GM03348 (cell line): ENCODE results near the gene COL6A6.

Source experiments
- DNase-seq: peaks from one replicate; pipeline ENCODE4 v3.0.0; 2012; ENCODE audit warnings: low spot score

COL6A6 gene, protein sequence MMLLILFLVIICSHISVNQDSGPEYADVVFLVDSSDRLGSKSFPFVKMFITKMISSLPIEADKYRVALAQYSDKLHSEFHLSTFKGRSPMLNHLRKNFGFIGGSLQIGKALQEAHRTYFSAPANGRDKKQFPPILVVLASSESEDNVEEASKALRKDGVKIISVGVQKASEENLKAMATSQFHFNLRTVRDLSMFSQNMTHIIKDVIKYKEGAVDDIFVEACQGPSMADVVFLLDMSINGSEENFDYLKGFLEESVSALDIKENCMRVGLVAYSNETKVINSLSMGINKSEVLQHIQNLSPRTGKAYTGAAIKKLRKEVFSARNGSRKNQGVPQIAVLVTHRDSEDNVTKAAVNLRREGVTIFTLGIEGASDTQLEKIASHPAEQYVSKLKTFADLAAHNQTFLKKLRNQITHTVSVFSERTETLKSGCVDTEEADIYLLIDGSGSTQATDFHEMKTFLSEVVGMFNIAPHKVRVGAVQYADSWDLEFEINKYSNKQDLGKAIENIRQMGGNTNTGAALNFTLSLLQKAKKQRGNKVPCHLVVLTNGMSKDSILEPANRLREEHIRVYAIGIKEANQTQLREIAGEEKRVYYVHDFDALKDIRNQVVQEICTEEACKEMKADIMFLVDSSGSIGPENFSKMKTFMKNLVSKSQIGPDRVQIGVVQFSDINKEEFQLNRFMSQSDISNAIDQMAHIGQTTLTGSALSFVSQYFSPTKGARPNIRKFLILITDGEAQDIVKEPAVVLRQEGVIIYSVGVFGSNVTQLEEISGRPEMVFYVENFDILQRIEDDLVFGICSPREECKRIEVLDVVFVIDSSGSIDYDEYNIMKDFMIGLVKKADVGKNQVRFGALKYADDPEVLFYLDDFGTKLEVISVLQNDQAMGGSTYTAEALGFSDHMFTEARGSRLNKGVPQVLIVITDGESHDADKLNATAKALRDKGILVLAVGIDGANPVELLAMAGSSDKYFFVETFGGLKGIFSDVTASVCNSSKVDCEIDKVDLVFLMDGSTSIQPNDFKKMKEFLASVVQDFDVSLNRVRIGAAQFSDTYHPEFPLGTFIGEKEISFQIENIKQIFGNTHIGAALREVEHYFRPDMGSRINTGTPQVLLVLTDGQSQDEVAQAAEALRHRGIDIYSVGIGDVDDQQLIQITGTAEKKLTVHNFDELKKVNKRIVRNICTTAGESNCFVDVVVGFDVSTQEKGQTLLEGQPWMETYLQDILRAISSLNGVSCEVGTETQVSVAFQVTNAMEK (N-terminal part only)

DNA sequence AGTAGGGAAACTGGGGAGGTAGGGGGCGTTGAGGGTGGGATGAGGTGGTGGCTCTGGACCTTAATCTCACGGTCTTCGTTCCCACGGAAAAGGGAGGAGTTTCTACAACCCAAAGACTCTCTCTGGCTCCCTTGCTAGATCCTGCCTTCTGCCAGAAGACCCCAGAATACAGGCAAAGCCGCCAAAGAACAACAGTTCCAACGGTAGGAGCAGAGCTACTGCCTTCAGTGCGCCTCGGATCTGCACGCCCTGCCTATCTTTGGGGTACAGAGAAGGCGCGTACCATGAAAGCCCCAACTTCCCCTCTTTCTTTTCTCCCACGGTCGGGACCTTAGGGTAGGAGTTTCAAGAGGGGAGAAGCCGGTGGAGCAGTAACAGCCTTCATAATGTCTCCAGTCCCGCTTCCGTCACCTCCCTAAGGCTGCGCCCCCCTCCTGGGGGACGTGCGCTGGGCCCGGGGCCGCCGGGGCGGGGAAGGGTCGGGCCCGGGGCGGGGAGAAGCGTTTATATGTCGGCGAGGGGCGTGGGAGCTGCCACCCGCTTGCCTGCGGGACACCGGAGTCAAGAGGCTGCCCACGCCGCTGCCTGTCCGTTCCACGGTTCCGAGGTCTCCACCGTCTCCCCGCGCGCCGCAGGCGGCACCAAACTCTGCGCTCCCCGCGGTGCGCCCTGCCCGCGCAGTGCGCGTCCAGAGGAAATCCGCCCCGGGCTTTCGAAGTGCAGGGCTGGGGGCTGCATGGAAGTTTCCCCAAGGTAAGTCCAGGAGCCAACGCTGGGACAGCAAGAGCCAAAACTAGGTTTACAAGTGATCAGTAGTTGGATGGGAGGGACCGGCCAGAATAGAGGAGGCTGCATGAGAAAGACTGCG is at the start of gene COL6A6:
COL6A6 (plus strand) TSS at position 533 of the 868 bp plus-strand sequence. CDS start 43,188 bp downstream, outside the sequence.
- peak; percentile 9 for DNase-seq

DNA sequence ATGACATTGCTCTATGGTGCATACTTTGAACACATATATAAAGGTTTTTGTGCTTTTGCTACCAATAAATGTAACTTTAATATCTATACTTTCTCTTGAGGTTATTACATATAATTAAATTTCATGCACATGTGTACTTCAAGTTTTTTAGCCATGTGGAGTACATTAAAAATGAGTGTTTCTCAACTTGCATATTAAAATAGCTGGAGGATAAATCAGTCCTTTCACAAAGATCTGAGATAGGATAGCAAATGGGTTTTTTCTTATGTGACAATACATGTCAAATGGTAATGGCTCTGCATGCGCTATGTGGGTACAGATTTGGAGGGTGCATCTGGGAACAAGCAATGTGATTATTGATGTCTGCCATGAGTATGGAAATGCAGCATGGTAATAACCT is 48.7 kb upstream of the COL6A6 start:
- no peak for DNase-seq

DNA sequence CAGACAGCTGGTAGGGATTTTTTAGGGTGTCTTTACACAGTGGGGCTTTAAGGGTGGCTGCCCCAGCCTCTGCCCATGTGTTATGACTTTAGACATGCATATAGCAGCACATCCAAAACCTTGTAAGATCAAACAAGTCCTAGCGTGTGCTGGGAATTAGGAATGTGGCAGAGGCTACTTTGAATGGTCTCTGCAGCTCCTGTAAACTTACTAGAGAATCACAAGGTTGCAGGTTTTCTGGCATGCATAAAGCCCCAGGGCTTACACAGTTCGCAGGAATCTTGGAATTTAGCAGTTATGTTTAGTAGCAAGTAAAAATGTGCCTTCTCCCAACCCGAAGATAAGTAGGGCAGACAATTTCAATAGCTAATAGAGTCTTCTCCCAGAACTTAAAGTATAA is 46.9 kb upstream of the COL6A6 start:
- no peak for DNase-seq

DNA sequence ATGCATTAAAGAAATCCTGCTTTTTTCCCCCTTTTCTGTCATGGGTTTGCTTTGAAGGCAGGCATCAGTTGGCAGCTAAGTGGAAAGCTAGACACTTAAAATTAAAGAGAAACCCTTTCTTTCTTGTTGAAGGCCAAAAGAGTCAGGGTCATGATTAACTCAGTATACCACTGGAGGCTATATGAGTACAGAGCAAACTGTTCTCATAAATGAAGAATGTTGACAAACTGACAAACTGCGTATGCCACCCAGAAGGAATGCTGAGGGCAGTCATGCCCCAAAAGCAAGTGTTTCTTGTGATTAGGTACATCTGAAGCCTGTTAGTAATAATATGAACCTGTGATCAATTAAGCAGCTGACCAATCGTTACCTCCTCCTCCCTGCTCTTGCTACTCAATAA is 43.6 kb upstream of the COL6A6 start:
- DNase-seq: no peak

DNA sequence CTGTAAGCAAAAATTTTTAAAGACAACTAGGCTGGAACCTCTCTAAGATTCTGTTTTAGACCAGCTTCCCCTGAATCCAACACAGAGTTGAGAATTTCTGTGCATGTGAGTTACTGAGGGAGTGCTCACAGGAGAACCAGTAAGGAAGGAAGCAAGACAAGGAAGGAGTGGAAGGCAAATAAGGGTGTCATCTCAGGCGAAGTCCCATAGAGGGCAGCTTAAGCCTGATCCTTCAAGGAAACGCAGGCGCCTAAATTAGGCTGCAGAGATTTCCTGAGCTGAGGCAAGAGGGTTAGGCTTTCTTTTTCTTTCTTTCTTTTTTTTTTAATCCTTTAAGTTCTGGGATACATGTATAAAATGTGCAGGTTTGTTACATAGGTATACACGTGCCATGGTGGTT is 36.2 kb upstream of the COL6A6 start:
- DNase-seq: peak; percentile 49

DNA sequence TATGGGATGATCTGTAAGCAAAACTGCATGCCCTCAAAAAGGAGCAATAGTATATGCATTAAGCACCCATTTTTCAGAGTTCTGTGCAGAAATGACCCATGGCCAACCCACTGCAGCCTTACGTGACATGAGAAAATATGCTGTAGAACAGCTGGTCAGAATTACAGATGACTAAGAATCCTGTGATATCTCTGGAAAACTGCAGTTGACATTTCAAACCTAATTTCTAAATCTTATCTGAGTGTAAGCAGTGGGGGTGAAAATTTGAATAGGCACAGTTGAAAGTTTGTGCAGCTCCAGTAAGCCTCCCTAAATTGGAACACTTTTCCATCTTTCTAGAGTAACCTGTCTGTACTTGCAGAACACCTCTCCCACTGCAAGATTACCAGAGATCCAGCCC is 28.7 kb upstream of the COL6A6 start:
- DNase-seq: peak; percentile 10

DNA sequence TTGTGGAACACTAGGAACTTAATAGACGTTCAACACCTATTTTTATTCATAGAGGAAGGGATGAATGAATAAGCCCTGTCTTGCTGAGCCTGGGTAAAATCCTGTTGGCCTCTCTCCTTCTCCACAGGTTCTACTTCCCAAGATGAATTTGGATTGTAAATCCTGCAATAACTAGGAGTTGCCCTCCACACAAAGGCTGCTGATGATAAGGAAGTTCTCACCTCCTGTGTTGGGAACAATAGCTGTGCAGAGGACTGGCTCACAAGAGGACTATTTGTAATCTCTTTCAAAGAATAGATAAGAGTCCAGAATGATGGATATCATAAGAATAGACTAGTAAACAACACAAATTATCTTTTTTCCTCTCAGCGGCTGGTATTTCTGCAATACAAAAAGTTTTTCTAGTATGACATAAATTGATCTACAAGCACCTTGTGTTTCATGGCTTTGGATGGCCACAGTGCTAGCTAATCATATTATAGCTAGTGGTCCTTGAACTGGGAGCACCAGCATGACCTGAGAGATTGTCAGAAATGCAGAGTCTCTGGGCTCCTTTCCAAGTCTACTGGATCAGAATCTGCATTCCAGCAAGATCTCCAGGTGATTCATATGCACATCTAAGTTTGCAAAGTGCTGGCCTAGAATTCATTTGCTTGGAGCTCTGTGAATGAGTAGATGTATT is 28.1 kb upstream of the COL6A6 start:
- DNase-seq: no peak

DNA sequence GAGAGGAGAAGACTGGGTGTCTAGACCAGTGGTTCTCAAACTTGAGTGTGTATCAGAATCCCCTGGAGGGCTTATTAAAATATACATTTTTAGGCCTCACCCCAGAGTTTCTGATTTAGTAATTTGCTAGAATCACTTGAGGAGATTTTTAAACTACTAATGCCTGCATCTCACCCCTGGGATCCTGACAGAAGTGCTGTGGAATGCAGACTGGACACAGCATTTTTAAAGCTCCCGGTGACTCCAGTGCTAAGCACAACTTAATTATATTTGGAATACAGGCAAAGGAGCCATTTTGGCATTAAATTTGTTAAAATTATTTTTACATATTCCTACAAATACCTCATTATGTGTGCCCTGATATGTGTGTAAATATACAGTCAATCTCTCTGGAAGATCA is 26.7 kb upstream of the COL6A6 start:
- DNase-seq: peak; percentile 35

DNA sequence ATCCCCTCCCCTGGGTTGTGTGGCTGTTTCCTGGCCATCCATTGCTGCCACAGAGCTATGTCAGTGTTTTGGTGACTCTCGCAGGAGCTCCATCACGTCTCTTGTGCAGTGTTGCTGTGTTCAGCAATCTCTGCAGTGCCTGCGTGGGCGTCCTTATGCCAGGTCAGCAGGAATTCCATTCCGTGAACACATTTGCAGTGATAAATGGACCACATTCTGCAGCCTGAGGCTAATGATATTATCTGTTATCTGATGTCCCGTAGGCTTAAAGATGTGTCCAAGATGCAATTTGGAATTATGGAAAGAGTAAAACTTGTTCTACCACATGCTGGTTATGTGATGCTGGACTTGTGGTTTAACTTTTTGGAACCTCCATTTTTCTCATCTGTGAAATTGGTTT is 25.5 kb upstream of the COL6A6 start:
- no peak for DNase-seq

DNA sequence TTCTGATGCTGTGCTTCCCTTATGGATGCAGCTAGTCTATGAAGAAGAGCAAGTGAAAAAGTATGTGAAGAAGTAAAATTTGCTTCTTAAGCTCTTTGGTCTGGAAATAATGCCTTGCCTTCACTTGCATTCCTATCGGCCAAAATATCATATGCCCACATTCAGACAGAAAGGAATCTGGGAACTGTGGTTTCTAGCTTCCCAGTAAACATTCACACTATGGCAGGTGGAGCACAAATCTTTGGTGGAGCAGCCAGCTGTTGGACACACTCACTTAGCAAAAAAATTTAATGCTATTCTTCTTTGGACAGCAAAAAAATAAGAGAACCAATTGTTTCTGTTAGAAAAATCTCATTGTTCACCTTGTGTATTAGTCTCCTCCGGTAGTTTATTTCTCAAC is 12.3 kb upstream of the COL6A6 start:
- no peak for DNase-seq

DNA sequence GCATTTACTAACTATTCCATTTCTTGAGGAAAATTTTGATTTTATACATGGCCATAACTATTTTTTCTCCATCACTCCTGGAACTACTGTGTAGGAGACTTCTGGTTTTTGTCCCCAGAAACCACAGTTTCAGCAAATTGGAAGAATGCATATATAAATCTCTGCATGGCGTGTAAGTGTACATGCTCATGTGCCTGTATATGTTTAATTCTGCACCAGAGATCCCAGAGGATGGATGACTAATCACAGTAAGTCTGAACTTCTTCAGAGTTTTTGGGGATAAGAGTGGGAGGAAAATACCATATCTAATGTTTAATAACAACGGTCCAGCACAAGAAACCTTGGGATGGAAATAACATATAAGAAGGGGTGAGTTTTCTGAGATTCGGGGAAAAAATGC is 10.9 kb upstream of the COL6A6 start:
- DNase-seq: no peak

DNA sequence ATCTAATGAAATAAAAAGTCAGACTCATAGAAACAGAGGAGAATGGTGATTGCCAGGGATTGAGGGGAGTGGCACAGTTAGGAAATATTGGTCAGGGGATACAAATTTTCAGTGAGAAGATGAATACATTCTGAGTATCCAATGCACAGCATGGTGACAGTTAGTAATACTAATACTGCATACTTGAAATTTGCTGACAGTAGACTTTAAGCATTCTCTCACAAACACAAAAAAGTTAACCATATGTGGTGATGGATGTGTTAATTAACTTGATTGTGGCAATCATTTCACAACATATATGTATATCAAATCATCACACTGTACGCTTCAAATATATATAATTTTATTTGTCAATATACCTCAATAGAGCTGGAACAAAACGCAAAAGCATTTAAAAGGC is 9.2 kb upstream of the COL6A6 start:
- no peak for DNase-seq

DNA sequence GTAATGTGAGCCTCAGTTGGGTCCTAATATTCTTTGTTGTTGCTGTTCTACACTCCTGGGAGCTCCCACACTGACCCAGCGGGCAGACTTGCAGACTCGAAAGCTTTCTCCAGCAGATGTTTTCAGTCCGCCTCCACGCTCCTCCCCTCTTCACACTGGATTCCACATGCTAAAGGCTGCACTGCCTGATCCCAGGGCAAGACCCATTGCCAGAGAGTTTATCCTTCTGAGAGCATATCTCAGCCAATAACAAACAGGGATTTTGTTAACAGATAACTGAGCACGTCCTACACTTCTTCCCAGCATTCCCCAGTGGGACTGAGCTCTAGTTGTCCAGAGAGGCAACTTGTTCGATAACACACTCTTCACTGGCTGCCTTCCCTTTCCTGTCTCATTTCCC is 8.0 kb upstream of the COL6A6 start:
- peak; percentile 10 for DNase-seq

DNA sequence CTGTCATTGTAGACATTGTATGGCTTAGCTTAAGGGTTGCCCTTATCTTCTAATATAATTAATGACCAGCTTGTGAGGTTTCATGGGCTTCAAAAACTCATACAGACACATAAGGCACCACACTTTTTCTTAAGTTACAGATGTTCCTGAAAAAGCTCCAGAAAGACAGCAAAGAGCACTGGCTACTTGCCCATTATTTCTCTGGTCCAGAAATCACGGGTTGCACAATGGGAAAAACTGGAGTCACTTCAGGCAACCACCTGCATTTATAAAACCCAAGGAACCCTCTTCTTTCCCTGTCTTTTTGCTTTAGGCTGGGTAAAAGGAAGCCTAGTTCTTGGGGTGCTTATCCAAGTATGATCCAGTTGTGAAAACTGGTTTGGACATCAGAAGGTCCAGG is 2.3 kb upstream of the COL6A6 start:
- no peak for DNase-seq

DNA sequence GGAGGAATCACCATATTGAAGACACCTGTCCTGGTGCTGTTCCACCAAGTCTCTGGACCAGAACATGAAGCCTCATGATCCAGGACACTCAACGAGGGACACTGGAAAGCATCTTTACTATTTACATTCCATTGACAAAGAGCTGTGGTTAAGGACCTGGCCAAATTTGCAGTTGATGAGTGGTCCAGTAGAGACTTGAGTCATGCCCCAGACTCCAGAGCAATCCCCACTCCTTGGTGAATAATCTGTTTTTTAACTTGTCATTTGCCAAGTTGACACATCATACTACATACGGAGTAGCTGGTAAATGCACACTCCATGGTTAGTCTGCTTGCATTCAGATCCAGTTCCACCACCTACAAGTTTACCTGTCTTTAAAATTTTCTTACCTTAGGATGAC is 1.2 kb upstream of the COL6A6 start:
- DNase-seq: no peak

DNA sequence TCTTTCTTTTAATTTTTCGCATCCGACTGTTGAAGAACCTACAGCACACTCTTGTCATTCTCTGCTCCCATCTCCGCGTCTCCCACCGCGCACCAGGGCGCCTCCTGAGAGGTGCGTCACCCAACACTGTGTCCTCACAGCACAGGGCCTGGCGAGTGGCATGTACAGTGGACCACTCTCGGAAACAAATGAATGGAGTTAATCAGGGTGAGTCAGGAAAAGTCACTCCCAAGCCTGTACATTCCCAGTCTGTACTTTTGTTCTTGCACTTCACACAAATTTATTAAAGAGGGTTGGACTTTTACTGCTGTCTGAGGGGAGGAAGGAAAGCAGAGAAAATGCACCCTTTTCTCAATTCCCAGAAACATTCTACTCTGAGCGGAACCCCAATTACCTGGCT is 625 bp downstream of the COL6A6 start:
- DNase-seq: no peak

DNA sequence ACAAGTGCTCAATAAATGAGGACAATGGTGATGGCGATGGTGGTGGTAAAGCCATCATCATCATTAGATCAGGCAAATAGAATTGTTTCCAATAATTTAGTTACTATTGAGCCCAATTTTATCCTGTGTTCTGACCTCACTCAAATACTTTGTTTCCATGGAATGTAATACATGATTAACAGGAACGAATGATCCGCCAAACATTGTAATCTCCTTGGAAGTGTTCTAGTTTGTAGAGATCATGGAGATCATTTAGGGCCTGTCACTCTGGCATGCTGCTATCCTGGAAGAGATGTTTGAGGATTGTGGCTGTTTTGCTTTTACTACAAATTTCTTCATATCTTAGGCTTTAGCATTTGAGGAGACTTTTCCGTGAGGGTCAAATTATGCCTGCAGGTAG is 2.8 kb downstream of the COL6A6 start:
- no peak for DNase-seq

DNA sequence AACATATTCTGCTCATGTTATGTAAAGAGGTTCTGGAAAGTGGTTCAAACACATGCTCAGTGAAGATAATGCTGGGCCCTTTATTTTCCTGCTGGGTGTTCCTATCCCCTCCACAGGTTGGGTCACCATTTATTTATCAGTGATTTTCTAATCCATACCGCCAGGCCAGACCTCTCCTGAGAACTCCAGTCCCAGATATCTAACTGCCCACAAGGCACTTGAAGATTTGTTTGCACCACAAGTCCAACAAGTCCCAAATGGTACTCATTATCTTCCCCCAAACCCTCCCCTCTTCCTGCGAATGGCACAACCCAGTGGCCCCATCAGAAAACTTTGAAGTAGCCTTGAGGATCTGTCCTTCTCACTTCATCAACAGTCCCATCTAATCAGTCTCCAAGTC is 5.4 kb downstream of the COL6A6 start:
- DNase-seq: no peak

DNA sequence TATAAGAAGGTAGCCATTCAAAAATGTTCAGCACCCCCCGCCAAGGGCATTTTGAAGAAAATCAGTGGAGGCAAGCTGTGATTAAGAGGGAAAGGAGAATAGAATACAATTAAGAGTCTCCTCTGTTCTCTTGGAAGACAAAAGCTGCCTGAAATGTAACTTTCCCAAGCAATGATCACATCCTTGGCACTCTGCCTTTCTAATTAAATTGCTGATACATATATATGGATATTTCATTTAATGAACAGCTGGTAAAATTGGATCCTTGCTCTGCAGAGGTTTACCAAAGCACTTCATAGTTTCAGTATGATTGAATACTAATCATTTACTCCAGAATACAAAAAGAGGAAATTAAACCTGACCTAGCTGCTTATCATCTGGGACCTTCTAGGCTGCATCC is 10.4 kb downstream of the COL6A6 start:
- no peak for DNase-seq

DNA sequence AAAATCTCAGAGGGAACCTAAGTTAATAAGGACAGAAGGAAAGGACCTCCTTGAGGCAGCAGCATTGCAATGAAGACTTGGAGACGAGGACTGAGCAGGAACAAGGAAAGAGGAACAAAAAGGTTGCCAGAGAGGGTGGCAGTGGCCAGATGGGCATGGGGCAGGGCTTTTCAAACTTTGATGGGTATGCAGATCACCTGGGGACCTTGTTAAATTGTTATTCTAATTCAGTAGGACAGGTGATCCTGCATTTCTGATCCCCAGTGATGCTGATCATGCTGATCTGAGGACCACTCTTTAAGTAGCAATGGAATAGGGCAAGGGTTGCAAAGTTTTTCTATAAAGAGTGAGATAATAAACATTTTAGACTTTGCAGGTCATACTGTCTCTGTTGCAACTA is 11.1 kb downstream of the COL6A6 start:
- DNase-seq: no peak
